Upper lobe of right lung (tissue), 1 donor: Measurements from ENCODE around the gene NPC1L1. TPM values are rescaled to one million over a fixed set of nuclear protein-coding genes. Genes with fewer than 3 reads are reported as not detected.
"Not testable (repeated sequence)": the region's sequence is repeated elsewhere in the genome, so short reads cannot be mapped to it uniquely, and the experiment has no call there.

Experiments used
- ATAC-seq: fragments of 200-7000 bp; cut with Tn5 transposase; one replicate; pipeline ENCODE4 v1.9.1; 2020; ENCODE audit warnings: mild to moderate bottlenecking, moderate library complexity
- DNase-seq: peaks from one replicate; pipeline ENCODE4 v3.0.0-alpha.2; 2020
- H3K27ac ChIP-seq: fragments of 200-600 bp; one replicate; pipeline ENCODE4 v1.8.0; 2022
- H3K27me3 ChIP-seq: fragments of 200-600 bp; one replicate; pipeline ENCODE4 v1.8.0; 2022; ENCODE audit warnings: mild to moderate bottlenecking
- H3K36me3 ChIP-seq: fragments of 200-600 bp; one replicate; pipeline ENCODE4 v1.8.0; 2022
- H3K4me1 ChIP-seq: fragments of 200-600 bp; one replicate; pipeline ENCODE4 v1.8.0; 2022
- H3K4me3 ChIP-seq: fragments of 200-600 bp; one replicate; pipeline ENCODE4 v1.8.0; 2022; ENCODE audit warnings: mild to moderate bottlenecking
- H3K9me3 ChIP-seq: fragments of 200-600 bp; one replicate; pipeline ENCODE4 v1.8.0; 2022
- CTCF ChIP-seq: fragments of 200-600 bp; IDR thresholded peaks from one replicate; pipeline ENCODE4 v1.8.0; 2022; ENCODE audit warnings: antibody characterized with exemption
- intact Hi-C: fragments of 100-400 bp; cut with DNase I; formaldehyde crosslinking; loops from one replicate; pipeline ENCODE4 v1.11.0; 2022
- total RNA-seq: library from RNA; stranded (reverse); fragmentation: NEBNext Ultra II Directional; extraction: Animal tissue kit (Norgen Biotek cat#: 25700); gene quantifications from one replicate; pipeline ENCODE4 v1.2.1, GENCODE V29; 2021
- donor health status: DM: no; HTN: yes; CAD: no; lungs with severe emphysema.

NPC1L1 gene
- total RNA-seq, 1 donor from 2014 or later: 0.17 TPM

GRCh38 chr7:44511863-44512468 is 29.2 kb downstream of the NPC1L1 start:
- intact Hi-C loops: no loop called here
- H3K36me3 ChIP-seq: no peaks in the 10 kb centered on the region
- no peaks in the 10 kb centered on the region for H3K4me1 ChIP-seq
- H3K27ac ChIP-seq: no peak overlapping the region
- no peak for ATAC-seq
- H3K27me3 ChIP-seq: no peaks in the 10 kb centered on the region
- no peak for DNase-seq
- H3K4me3 ChIP-seq: no peak overlapping the region
- H3K9me3 ChIP-seq: no peaks in the 10 kb centered on the region
- no peak for TF ChIP-seq CTCF

GRCh38 chr7:44511236-44511635 is 29.9 kb downstream of the NPC1L1 start:
- no peak for TF ChIP-seq CTCF
- no peak for ATAC-seq
- Histone ChIP-seq H3K36me3 (no peaks in the 10 kb centered on the region), H3K27me3 (no peaks in the 10 kb centered on the region), H3K9me3 (no peaks in the 10 kb centered on the region), H3K27ac (no peak overlapping the region), H3K4me1 (no peaks in the 10 kb centered on the region), H3K4me3 (no peak overlapping the region)
- no peak for DNase-seq
- intact Hi-C loops: no loop called here

- ATAC-seq (peak; percentile 38), DNase-seq (no peak)
- Histone ChIP-seq H3K27me3 (no peaks in the 10 kb centered on the region), H3K4me1 (no peaks in the 10 kb centered on the region), H3K4me3 (no peak overlapping the region), H3K27ac (no peak overlapping the region), H3K36me3 (no peaks in the 10 kb centered on the region), H3K9me3 (no peaks in the 10 kb centered on the region)
- intact Hi-C loops: no loop called here
- no peak for TF ChIP-seq CTCF
Observed at GRCh38 chr7:44508328-44509030, 32.7 kb downstream of the NPC1L1 start.

- not testable (repeated sequence) for DNase-seq, H3K9me3 ChIP-seq
Observed at GRCh38 chr7:44506592-44507288, 34.4 kb downstream of the NPC1L1 start.

GRCh38 chr7:44505595-44505994 is 35.5 kb downstream of the NPC1L1 start:
- DNase-seq (no peak), ATAC-seq (no peak)
- Histone ChIP-seq H3K27ac (no peak overlapping the region), H3K27me3 (no peaks in the 10 kb centered on the region), H3K4me3 (no peak overlapping the region), H3K9me3 (no peaks in the 10 kb centered on the region), H3K36me3 (no peaks in the 10 kb centered on the region), H3K4me1 (no peaks in the 10 kb centered on the region)
- no peak for TF ChIP-seq CTCF
- intact Hi-C loops: no loop called here

More at GRCh38 chr7:44506592-44507288, 34.4 kb downstream of the NPC1L1 start:
- intact Hi-C loops, H3K4me3 ChIP-seq, H3K4me1 ChIP-seq, H3K27me3 ChIP-seq, H3K27ac ChIP-seq, ATAC-seq, H3K36me3 ChIP-seq: not testable (repeated sequence)
